Adrenal gland (tissue), 12 donors: Measurements from ENCODE around the gene TFEB. TPM values are rescaled to one million over a fixed set of nuclear protein-coding genes. Genes with fewer than 3 reads are reported as not detected.

Experiments used
- DNase-seq, 7 donors: peaks; one replicate each; pipeline ENCODE4 v3.0.0-alpha.2; 2019 to 2020
- H3K27ac ChIP-seq, 5 donors: fragments of 200-600 bp; sonication (generic) in 4 of 5; 1 replicate in 3 of 5; 2 replicates in 2 of 5; pipeline versions ENCODE4 v1.5.1 to v1.8.0; 2016 to 2020; ENCODE audit warnings: mild to moderate bottlenecking in 1 of 5
- H3K27me3 ChIP-seq: fragments of 200-600 bp; 2 replicates; pipeline ENCODE4 v1.8.0; 2021
- H3K36me3 ChIP-seq, 2 donors: fragments of 200-600 bp; replicated peaks in 1 of 2; 1 replicate in 1 of 2; 2 replicates in 1 of 2; pipeline versions ENCODE4 v1.5.1 to v1.8.0; 2018 to 2022
- H3K4me1 ChIP-seq, 2 donors: fragments of 200-600 bp; replicated peaks in 1 of 2; 1 replicate in 1 of 2; 2 replicates in 1 of 2; pipeline versions ENCODE4 v1.5.1 to v1.8.0; 2018 to 2021
- H3K4me3 ChIP-seq, 4 donors: fragments of 200-600 bp; sonication (generic) in 3 of 4; one replicate each; pipeline ENCODE4 v1.5.1; 2016 to 2018
- H3K9me3 ChIP-seq, 3 donors: fragments of 200-600 bp; sonication (generic) in 1 of 3; replicated peaks in 1 of 3; 1 replicate in 2 of 3; 2 replicates in 1 of 3; pipeline versions ENCODE4 v1.5.1 to v1.8.0; 2016 to 2021
- CTCF ChIP-seq, 6 experiments: fragments of 450-650 bp in 4 of 6; fragments of 200-600 bp in 2 of 6; sonication (generic) in 1 of 6; IDR thresholded peaks; 1 replicate in 5 of 6; 2 replicates in 1 of 6; pipeline versions ENCODE4 v1.5.1 to v1.8.0; 2016 to 2021; ENCODE audit warnings: antibody characterized with exemption in 6 of 6, mild to moderate bottlenecking in 2 of 6, moderate library complexity in 1 of 6
- POLR2A ChIP-seq, 2 donors: fragments of 450-650 bp; IDR thresholded peaks; one replicate each; pipeline ENCODE4 v1.6.1; 2017; ENCODE audit warnings: antibody characterized with exemption in 2 of 2, mild to moderate bottlenecking in 2 of 2, moderate library complexity in 1 of 2
- WGBS, 4 donors: extraction: QIAGEN DNeasy Blood & Tissue Kit in 2 of 4; methylation state at CpG; one replicate each; pipeline versions ENCODE4 v1.1.5 to v1.1.7; 2013 to 2017; 5-methylcytosine and 5-hydroxymethylcytosine counted together
- intact Hi-C, 2 donors: fragments of 100-400 bp; cut with DNase I; formaldehyde crosslinking; loops; one replicate each; pipeline versions ENCODE4 v1.14.1 to v1.15.0; 2022 to 2023
- polyA plus RNA-seq, 3 donors: library from polyadenylated mRNA; stranded (reverse); fragments of 200-250 nt in 2 of 3; fragments of 350-450 nt in 1 of 3; fragmentation: Illumina TruSeq in 1 of 3; extraction: RNeasy Lipid Tissue Mini Kit (QIAGEN cat#74804) in 1 of 3; gene quantifications; one replicate each; pipeline ENCODE4 v1.2.3, GENCODE V29; 2013 to 2014
- total RNA-seq, 9 donors: library from RNA; depleted of rRNA in 4 of 9; stranded (reverse); fragments of >200 nt in 4 of 9; fragments of 120-200 nt in 1 of 9; fragmentation: NEBNext Ultra II Directional in 1 of 9; extraction: Animal tissue kit (Norgen Biotek cat#: 25700) in 1 of 9; gene quantifications; one replicate each; pipeline versions ENCODE4 v1.1.0 to v1.2.4, GENCODE V29; 2013 to 2023
- donor health status: healthy with polysubstance abuse.
- donor health status: Bipolar disorder and iron deficiency.
- donor health status: DM: yes; HTN: yes; CAD: no.
- donor health status: DM: no; HTN: no; CAD: no.
- donor health status: DM: no; HTN: no; CAD: no.
- donor health status: DM: yes; HTN: yes; CAD: no.

The TFEB gene
- total and polyA plus RNA-seq, 12 donors = 2.1 to 47.2 (median 20.2) TPM

DNA sequence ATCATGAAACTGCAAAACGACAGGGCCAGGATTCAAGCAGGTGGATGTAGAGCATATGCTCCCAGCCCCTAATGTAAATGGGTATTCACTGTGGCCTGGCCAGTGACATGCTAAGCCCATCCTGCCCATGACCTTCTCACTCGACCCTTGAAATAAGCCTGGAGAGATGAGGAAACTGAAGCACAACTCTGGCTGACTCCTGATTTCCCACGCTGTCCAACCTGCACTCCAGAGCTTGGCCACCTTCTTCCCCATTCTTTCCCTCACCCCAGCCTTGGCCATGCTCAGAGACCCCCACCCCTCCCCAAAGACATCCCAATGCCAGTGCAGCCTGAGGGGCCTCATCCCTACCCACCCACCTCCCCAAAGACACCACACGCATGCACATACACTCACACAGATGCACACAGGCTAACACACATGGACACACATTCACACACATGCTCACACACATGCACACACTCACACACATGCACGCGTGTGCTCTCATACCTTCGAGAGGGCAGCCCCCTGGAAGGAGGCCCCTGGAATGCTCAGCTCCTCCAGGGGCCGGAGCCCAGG lies 12.4 kb downstream of the TFEB start:
- no peaks in the 10 kb centered on the region for H3K9me3 ChIP-seq
- TF ChIP-seq CTCF (IDR thresholded peaks at IDR 0.05) (no peak), POLR2A (IDR thresholded peaks at IDR 0.05) (no peak)
- H3K27me3 ChIP-seq = no peaks in the 10 kb centered on the region
- H3K36me3 ChIP-seq = no peaks in the 10 kb centered on the region
- intact Hi-C loops = no loop called here
- no peak overlapping the region for H3K4me3 ChIP-seq
- H3K4me1 ChIP-seq = peaks cover 22 to 39% of the 10 kb centered on the region in 2 donors
- 56 to 73% (median 65%) methylated on average over 8 of the region's 8 CpGs for WGBS, 4 donors
- DNase-seq = no peak
- peak overlapping the region in 2 of 5 donors; percentile 64 to 77 for H3K27ac ChIP-seq

DNA sequence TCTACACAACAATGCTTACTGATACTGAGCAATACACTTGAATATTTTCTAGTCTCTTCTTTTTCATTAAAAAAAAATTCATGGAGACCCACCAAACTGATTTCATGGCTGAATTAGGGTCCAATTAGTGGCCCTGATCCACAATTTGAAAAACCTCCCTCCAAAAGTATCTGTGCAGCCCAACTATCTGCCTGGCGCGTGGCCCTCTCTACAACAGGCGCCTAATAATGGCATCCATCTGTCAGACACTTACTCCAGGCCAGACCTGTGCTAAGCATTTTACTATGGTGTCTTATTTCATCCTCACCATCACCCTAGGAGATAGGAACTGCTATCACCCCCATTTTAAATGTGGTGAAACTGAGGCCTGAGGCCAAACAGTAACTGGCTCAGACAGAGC lies 14.0 kb downstream of the TFEB start:
- intact Hi-C loops = no loop called here
- Histone ChIP-seq H3K36me3 (no peaks in the 10 kb centered on the region), H3K27me3 (no peaks in the 10 kb centered on the region), H3K4me3 (no peak overlapping the region), H3K27ac (no peak overlapping the region), H3K9me3 (no peaks in the 10 kb centered on the region), H3K4me1 (peaks cover 29 to 44% of the 10 kb centered on the region in 2 donors)
- WGBS, 4 donors = 94 to 100% (median 97%) methylated on average over 3 of the region's 3 CpGs
- no peak for TF ChIP-seq CTCF (IDR thresholded peaks at IDR 0.05)
- no peak for TF ChIP-seq POLR2A (IDR thresholded peaks at IDR 0.05)
- no peak for DNase-seq

DNA sequence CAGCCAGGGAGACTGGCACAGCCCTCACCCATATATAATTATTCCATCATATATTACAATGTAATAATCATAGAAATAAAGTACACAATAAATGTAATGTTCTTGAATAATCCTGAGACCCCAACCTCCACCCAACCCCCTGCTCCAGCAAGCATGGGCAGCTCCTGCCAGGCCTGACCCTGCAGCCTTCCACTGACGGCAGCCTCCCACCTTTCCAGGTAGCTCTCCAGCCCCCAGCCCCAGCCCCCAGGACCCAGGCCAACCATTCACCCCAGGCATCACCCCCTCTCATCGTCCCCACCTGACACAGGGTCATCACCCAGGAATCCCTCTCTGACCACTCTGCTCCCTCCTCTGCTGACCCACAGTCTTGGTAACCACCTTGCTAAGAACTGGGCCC lies 14.6 kb downstream of the TFEB start:
- no peaks in the 10 kb centered on the region for H3K27me3 ChIP-seq
- H3K27ac ChIP-seq = no peak overlapping the region
- no peak overlapping the region for H3K4me3 ChIP-seq
- no peak for DNase-seq
- H3K4me1 ChIP-seq = peaks cover 32 to 50% of the 10 kb centered on the region in 2 donors
- no peak for TF ChIP-seq CTCF (IDR thresholded peaks at IDR 0.05)
- no peaks in the 10 kb centered on the region for H3K9me3 ChIP-seq
- intact Hi-C loops = no loop called here
- no peaks in the 10 kb centered on the region for H3K36me3 ChIP-seq
- 83 to 98% (median 94%) methylated on average over 2 of the region's 2 CpGs for whole genome bisulfite sequencing, 4 donors

GRCh38 chr6:41720262-41720620 lies 15.2 kb downstream of the TFEB start:
- no peak for TF ChIP-seq POLR2A (IDR thresholded peaks at IDR 0.05)
- TF ChIP-seq CTCF (IDR thresholded peaks at IDR 0.05) = no peak
- Histone ChIP-seq H3K4me3 (no peak overlapping the region), H3K27me3 (no peaks in the 10 kb centered on the region), H3K9me3 (no peaks in the 10 kb centered on the region), H3K4me1 (peaks cover 32 to 50% of the 10 kb centered on the region in 2 donors), H3K27ac (no peak overlapping the region), H3K36me3 (no peaks in the 10 kb centered on the region)
- WGBS, 4 donors = 63 to 83% (median 80%) methylated on average over 2 to 3 of the region's 3 CpGs
- intact Hi-C loops = no loop called here
- DNase-seq = no peak
